Motor neuron (in vitro differentiated cells): ENCODE measurements around the gene LHFPL5. TPM values are rescaled to one million over a fixed set of nuclear protein-coding genes. Genes with fewer than 3 reads are reported as not detected.

Experiments used
- ATAC-seq, 8 experiments: fragments of 200-7000 bp; cut with Tn5 transposase; replicated peaks in 6 of 8; 2 replicates each; pipeline ENCODE4 v1.8.0; 2021; ENCODE audit warnings: mild to moderate bottlenecking in 8 of 8, moderate library complexity in 8 of 8
- H3K27ac ChIP-seq, 2 donors: fragments of 250-450 bp; sonication (Bioruptor Pico); 2 replicates each; pipeline ENCODE4 v1.9.0; 2021; ENCODE audit warnings: antibody characterized with exemption in 2 of 2, mild to moderate bottlenecking in 2 of 2, moderate library complexity in 1 of 2
- H3K4me1 ChIP-seq, 2 donors: fragments of 250-450 bp; sonication (Bioruptor Pico); replicated peaks in 1 of 2; 2 replicates each; pipeline ENCODE4 v1.6.1; 2021; ENCODE audit warnings: antibody characterized with exemption in 2 of 2, mild to moderate bottlenecking in 2 of 2, moderate library complexity in 1 of 2
- H3K4me3 ChIP-seq, 5 donors: fragments of 250-450 bp; sonication (Bioruptor Pico); 2 replicates each; pipeline ENCODE4 v1.9.0; 2021; ENCODE audit warnings: antibody characterized with exemption in 5 of 5, mild to moderate bottlenecking in 5 of 5, moderate library complexity in 4 of 5
- WGBS, 10 experiments: fragments of 450-650 bp; shearing (Covaris generic); methylation state at CpG; one replicate each; pipeline ENCODE4 v1.0.0; 2022; 5-methylcytosine and 5-hydroxymethylcytosine counted together
- in situ Hi-C, 9 experiments: fragments of 400-800 bp; cut with MboI; loops; one replicate each; pipeline ENCODE4 v1.15.0; 2021; ENCODE audit warnings: low sequenced_read_pairs in 9 of 9, low pct_unique_long_range_greater_than_20kb in 2 of 9; ENCODE audit not compliant: unreplicated experiment in 9 of 9
- total RNA-seq, 8 experiments: library from RNA; unstranded; fragments of 300-600 nt; gene quantifications; 2 replicates each; pipeline versions ENCODE4 v1.2.3 to v1.2.4, GENCODE V29; 2022

LHFPL5 gene
- total RNA-seq, 8 experiments from 2014 or later = 0.13 to 1.0 (median 0.41) TPM; not detected in 3

DNA sequence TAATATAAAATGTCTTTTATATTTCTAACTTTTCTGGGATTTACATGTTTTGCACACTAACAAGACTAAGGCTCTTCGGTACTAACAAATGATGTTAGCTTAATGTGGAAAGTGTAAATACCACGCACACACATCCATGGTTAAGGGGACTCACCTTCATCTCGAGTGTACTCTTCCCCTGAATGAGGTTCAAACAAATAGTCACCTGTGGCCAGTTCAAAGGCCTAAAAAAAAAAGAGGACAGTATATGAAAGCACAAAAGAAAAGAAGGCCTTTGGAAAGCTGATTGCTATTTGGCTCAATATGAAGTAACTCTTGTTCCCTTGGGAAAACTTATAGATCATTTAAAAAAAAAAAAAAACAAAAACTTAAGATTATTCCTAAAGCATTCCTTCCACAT lies 37.2 kb downstream of the LHFPL5 start:
- H3K4me1 ChIP-seq = no peaks in the 10 kb centered on the region
- 90 to 100% (median 95%) methylated on average over 2 to 3 of the region's 3 CpGs; no CpG with 5 or more reads in 2 of the 10 experiments for WGBS, 10 experiments
- ATAC-seq = no peak
- in situ Hi-C loops = no loop called here
- no peak overlapping the region for H3K4me3 ChIP-seq
- H3K27ac ChIP-seq = no peak overlapping the region

DNA sequence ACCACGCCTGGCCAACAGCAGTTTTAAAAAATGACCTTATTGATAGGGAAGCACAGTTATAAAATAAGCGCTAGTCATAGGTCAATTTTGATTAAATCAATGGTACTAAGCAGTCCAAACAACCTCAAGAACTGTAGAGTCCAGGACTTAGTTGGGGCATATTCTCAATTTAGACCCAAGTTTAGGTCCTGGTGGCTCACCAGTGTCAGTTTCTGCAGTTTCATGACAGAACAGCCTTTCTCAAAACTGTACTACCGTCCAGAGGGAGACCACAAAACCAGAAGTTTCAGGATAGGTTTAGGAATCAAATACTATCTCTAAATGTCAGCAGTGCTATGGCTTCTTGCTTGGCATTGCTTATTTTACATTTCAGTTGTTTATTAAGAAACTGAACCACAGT lies 39.1 kb downstream of the LHFPL5 start:
- in situ Hi-C loops = no loop called here
- no peak overlapping the region for H3K27ac ChIP-seq
- H3K4me1 ChIP-seq = no peaks in the 10 kb centered on the region
- no peak for ATAC-seq
- WGBS, 10 experiments = 50 to 100% (median 100%) methylated on average over 1 to 3 of the region's 3 CpGs; no CpG with 5 or more reads in 4 of the 10 experiments
- no peak overlapping the region for H3K4me3 ChIP-seq

DNA sequence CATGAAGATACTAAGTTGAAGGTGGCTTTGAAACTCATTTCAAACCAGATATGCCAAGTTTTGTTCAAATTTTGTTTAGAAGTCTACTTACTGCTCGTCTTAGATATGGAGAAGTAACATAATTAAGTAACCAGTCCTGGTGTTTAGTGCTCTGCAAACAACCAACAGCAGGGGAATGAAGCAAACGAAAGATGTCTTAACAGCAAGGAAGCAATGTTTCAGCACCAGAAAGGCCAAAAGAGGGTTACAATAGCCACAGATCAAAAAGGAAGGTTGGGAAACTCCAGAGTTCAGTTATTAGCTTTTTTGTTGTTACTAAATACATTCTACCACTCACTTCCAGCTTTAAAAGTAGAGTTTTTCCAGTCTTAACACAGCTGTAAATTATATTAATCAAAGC lies 45.1 kb downstream of the LHFPL5 start:
- ATAC-seq = no peak

DNA sequence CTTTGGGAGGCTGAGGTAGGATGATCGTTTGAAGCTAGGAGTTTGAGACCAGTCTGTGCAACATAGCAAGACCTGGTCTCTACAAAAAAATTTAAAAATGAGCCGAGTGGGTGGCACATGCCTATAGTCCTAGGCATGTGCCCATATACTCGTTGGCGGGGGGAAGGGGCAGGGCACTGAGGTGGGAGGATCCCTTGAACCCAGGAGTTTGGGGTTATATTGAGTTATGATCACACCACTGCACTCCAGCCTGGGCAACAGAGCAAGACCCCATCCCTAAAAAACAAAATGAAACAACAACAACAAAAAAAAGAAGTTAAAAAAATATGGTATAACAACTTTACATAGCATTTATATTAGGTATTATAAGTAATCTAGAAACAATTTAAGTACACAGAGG lies 47.8 kb downstream of the LHFPL5 start:
- WGBS, 10 experiments = 80 to 100% (median 100%) methylated on average over 1 to 3 of the region's 4 CpGs; no CpG with 5 or more reads in 3 of the 10 experiments
- in situ Hi-C loops = no loop called here
- H3K27ac ChIP-seq = no peak overlapping the region
- H3K4me3 ChIP-seq = no peak overlapping the region
- no peaks in the 10 kb centered on the region for H3K4me1 ChIP-seq
- no peak for ATAC-seq

More for the DNA sequence above, 45.1 kb downstream of the LHFPL5 start:
- in situ Hi-C loops = no loop called here
- 20 to 100% (median 86%) methylated on average over 1 to 2 of the region's 2 CpGs; no CpG with 5 or more reads in 1 of the 10 experiments for WGBS, 10 experiments
- Histone ChIP-seq H3K27ac (no peak overlapping the region), H3K4me1 (no peaks in the 10 kb centered on the region), H3K4me3 (no peak overlapping the region)

DNA sequence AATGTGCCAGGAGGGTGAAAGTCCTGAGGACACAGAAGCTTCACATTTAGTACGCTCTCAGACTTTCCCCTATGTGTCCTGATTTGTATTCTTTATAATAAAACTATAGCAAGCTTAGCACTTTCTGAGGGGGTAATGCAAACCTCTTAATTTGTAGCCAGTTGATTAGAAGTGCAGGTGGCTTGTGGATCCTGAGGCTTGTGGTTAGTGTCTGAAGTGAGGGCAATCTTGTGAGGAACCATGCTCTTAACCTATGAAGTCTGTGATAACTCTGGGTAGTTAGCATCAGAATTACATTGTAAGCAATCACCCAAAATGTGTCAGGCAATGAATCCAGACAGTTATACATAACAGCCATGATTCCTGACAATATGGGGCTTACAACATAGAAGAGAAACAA lies 51.1 kb downstream of the LHFPL5 start:
- ATAC-seq = no peak
- WGBS, 10 experiments = 83 to 100% (median 100%) methylated on average over 1 of the region's 1 CpG; no CpG with 5 or more reads in 6 of the 10 experiments
- Histone ChIP-seq H3K4me3 (no peak overlapping the region), H3K4me1 (no peaks in the 10 kb centered on the region), H3K27ac (no peak overlapping the region)
- in situ Hi-C loops = no loop called here

DNA sequence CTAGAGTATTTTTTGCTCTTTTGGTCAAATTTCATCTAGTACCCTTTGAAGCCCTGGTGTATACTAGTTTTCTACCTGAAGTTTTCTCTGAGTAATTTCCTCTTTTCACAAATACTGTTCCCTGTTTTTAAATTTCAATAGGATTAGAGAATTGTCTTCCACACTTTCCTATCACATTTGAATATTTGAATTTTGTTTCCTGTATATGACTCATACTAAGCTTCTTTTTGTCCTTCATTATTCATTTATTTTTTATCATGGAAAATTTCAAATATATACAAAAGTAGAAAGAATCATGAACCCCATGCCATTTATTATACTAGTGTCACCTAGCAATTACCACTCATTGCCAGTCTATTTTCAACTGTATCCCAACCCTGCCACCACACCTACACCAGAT lies 52.7 kb downstream of the LHFPL5 start:
- ATAC-seq = peak in 2 of 8 experiments; percentile 38 to 63
- Histone ChIP-seq H3K4me3 (no peak overlapping the region), H3K4me1 (no peaks in the 10 kb centered on the region), H3K27ac (no peak overlapping the region)
- in situ Hi-C loops = no loop called here

DNA sequence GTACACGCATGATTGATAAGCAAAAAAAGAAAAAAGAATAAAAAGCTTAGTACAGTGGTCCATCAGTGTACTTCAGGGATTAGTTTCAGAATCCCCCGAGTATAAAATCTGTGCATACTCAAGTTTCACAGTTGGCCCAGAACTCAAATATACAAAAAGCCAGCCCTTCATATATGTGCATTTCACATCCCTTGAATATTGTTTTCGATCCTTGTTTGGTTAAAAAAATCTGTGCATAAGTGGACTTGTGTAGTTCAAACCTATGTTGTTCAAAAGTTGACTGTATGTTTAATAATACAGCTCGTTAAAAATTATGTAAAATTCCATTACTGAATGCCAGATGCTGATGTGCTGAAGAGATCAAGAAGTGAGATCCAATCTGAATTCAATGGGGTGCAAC lies 54.2 kb downstream of the LHFPL5 start:
- Histone ChIP-seq H3K4me3 (no peak overlapping the region), H3K27ac (no peak overlapping the region), H3K4me1 (no peaks in the 10 kb centered on the region)
- 4 to 100% (median 89%) methylated on average over 1 to 4 of the region's 4 CpGs for WGBS, 10 experiments
- in situ Hi-C loops = no loop called here
- ATAC-seq = peak in 3 of 8 experiments; percentile 68 to 95 (median 81)

Other genes with a start within 250 kb of the LHFPL5 start
- 10 to 100 TPM in 5 of 8 experiments, 1 to 10 TPM in 3; 5.6 to 23.5 (median 10.9) TPM for gene FKBP5, start 116.4 kb upstream of the LHFPL5 start, total RNA-seq
- 1 to 10 TPM in 4 of 8 experiments, under 1 TPM in 4; 0.58 to 3.0 (median 1.2) TPM for gene ARMC12, start 68.3 kb upstream of the LHFPL5 start, total RNA-seq
- not detected for gene CLPSL2, start 28.8 kb upstream of the LHFPL5 start, total RNA-seq
- gene CLPSL1, start 24.3 kb upstream of the LHFPL5 start, total RNA-seq = not detected
- not detected for gene CLPS, start 8.0 kb upstream of the LHFPL5 start, total RNA-seq
- gene SRPK1, start 115.7 kb downstream of the LHFPL5 start, total RNA-seq = 100 to 1,000 TPM in 2 of 8 experiments, 10 to 100 TPM in 6; 33.9 to 105 (median 36.5) TPM
- under 1 TPM in 7 of 8 experiments, not detected in 1; 0.05 to 0.61 (median 0.22) TPM for gene SLC26A8, start 219.3 kb downstream of the LHFPL5 start, total RNA-seq
- 10 to 100 TPM; 14.7 to 52.3 (median 21.9) TPM for gene MAPK14, start 222.5 kb downstream of the LHFPL5 start, total RNA-seq